Stomach (tissue), 9 donors: ENCODE results near the gene RAD51D. TPM values are rescaled to one million over a fixed set of nuclear protein-coding genes. Genes with fewer than 3 reads are reported as not detected.
"Not testable (repeated sequence)": the region's sequence is repeated elsewhere in the genome, so short reads cannot be mapped to it uniquely, and the experiment has no call there.

ENCODE experiments used
- DNase-seq, 2 donors: peaks; one replicate each; pipeline versions ENCODE4 v3.0.0 to v3.0.0-alpha.2; 2013 to 2019
- H3K27ac ChIP-seq, 5 donors: fragments of 200-600 bp in 4 of 5; sonication (generic) in 4 of 5; one replicate each; pipeline ENCODE4 v1.5.1; 2013 to 2019; ENCODE audit warnings: mild to moderate bottlenecking in 1 of 5, moderate library complexity in 1 of 5
- H3K27me3 ChIP-seq, 3 donors: fragments of 200-600 bp; sonication (generic); one replicate each; pipeline ENCODE4 v1.5.1; 2017 to 2019; ENCODE audit warnings: mixed run types in 1 of 3
- H3K36me3 ChIP-seq, 4 donors: fragments of 200-600 bp; sonication (generic); 1 replicate in 3 of 4; 2 replicates in 1 of 4; pipeline ENCODE4 v1.5.1; 2016 to 2019
- H3K4me1 ChIP-seq, 4 donors: fragments of 200-600 bp; sonication (generic); one replicate each; pipeline ENCODE4 v1.5.1; 2016 to 2019
- H3K4me3 ChIP-seq, 4 donors: fragments of 200-600 bp; sonication (generic) in 3 of 4; one replicate each; pipeline ENCODE4 v1.5.1; 2016 to 2019; ENCODE audit warnings: mild to moderate bottlenecking in 1 of 4
- H3K9me3 ChIP-seq, 4 donors: fragments of 200-600 bp; sonication (generic); one replicate each; pipeline ENCODE4 v1.5.1; 2016 to 2019
- EP300 ChIP-seq: sonication (generic); formaldehyde crosslinking; IDR thresholded peaks from one replicate; pipeline ENCODE4 v1.6.1; 2017; ENCODE audit warnings: antibody characterized with exemption
- POLR2A ChIP-seq, 4 donors: fragments of 450-650 bp; IDR thresholded peaks; one replicate each; pipeline ENCODE4 v1.6.1; 2016; ENCODE audit warnings: antibody characterized with exemption in 4 of 4, control low read depth in 2 of 4, mild to moderate bottlenecking in 1 of 4, moderate library complexity in 1 of 4
- POLR2AphosphoS5 ChIP-seq, 3 donors: sonication (generic); formaldehyde crosslinking; IDR thresholded peaks; one replicate each; pipeline ENCODE4 v1.6.1; 2016; ENCODE audit warnings: antibody characterized with exemption in 3 of 3
- WGBS, 5 donors: extraction: QIAGEN DNeasy Blood & Tissue Kit in 3 of 5; methylation state at CpG; one replicate each; pipeline versions ENCODE4 v1.1.5 to v1.1.7; 2013 to 2018; 5-methylcytosine and 5-hydroxymethylcytosine counted together
- intact Hi-C: fragments of 100-400 bp; cut with DNase I; formaldehyde crosslinking; loops from one replicate; pipeline ENCODE4 v1.15.1; 2023; ENCODE audit warnings: low total_unique reads
- polyA plus RNA-seq, 3 donors: library from polyadenylated mRNA; stranded (reverse); fragments of 200-250 nt; gene quantifications; one replicate each; pipeline ENCODE4 v1.2.3, GENCODE V29; 2013
- total RNA-seq, 5 donors: library from RNA; depleted of rRNA; stranded (reverse); fragments of >200 nt; gene quantifications; one replicate each; pipeline versions ENCODE4 v1.1.0 to v1.2.3, GENCODE V29; 2014 to 2016
- TF ChIP-seq, protein P1 (sequence below), 7 experiments: fragments of 450-650 bp in 4 of 7; fragments of 200-600 bp in 3 of 7; sonication (generic) in 3 of 7; IDR thresholded peaks; one replicate each; pipeline ENCODE4 v1.5.1; 2016 to 2019; ENCODE audit warnings: antibody characterized with exemption in 7 of 7, control low read depth in 2 of 7, mild to moderate bottlenecking in 1 of 7
- donor health status: healthy with polysubstance abuse.
- donor health status: Bipolar disorder and iron deficiency.
- donor health status: healthy.

RAD51D gene
- total and polyA plus RNA-seq, 8 donors, result 2.2 to 31.5 (median 3.3) TPM

DNA sequence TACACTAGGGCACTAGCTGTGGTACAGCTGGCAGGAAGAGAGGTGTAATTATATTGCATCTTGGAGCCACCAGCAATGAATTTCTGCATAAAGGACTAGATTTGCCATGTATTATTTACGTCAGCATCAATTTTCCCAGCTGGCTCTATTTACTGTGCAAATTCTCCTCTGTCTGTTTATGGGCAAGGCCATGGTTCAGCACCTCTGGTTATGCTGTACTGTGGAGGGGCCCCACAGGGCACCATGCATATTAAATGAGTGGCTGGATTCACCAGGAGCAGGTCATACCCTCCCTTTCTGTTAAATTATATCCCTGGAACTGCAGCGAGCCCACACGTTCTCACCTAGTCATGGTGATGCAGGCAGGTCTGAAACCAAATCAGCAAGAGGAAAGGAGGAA lies 19.8 kb downstream of the RAD51D start:
- intact Hi-C loops, result loop anchor here (10.0 kb wide), 1 partner anchor 95 kb away; no protein-coding TSS in a partner anchor
- no peak overlapping the region for H3K27ac ChIP-seq
- H3K9me3 ChIP-seq, result no peaks in the 10 kb centered on the region
- H3K4me3 ChIP-seq, result no peak overlapping the region
- H3K27me3 ChIP-seq, result no peaks in the 10 kb centered on the region
- WGBS, 5 donors, result 84 to 93% (median 90%) methylated on average over 3 of the region's 3 CpGs
- TF ChIP-seq, protein P1, sequence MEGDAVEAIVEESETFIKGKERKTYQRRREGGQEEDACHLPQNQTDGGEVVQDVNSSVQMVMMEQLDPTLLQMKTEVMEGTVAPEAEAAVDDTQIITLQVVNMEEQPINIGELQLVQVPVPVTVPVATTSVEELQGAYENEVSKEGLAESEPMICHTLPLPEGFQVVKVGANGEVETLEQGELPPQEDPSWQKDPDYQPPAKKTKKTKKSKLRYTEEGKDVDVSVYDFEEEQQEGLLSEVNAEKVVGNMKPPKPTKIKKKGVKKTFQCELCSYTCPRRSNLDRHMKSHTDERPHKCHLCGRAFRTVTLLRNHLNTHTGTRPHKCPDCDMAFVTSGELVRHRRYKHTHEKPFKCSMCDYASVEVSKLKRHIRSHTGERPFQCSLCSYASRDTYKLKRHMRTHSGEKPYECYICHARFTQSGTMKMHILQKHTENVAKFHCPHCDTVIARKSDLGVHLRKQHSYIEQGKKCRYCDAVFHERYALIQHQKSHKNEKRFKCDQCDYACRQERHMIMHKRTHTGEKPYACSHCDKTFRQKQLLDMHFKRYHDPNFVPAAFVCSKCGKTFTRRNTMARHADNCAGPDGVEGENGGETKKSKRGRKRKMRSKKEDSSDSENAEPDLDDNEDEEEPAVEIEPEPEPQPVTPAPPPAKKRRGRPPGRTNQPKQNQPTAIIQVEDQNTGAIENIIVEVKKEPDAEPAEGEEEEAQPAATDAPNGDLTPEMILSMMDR (IDR thresholded peaks at IDR 0.05), result no peak
- TF ChIP-seq EP300, result no peak
- TF ChIP-seq POLR2A (IDR thresholded peaks at IDR 0.05), result no peak
- no peak for TF ChIP-seq POLR2AphosphoS5 (IDR thresholded peaks at IDR 0.05)
- no peaks in the 10 kb centered on the region for H3K4me1 ChIP-seq
- DNase-seq, result no peak
- peaks cover 21 to 73% (median 67%) of the 10 kb centered on the region in 4 donors for H3K36me3 ChIP-seq

DNA sequence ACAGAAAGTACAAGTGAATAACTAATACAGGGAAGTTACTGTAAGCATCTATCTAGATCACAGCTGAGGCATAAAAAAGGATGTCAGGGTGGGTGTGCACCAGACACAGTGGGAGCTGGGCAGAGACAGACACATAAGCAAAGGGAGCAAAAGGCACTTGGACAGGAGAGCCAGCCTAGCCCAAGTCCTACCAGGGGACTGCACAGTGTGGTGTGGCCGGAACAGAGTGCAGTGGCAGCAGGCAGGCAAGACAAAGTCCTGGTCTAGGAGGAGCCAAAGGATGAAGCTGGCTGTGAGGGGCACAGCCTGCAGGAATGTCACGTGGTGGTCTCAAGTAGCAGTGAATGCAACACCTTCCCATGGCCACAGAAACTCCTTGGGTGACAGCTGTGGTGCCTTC lies 21.9 kb downstream of the RAD51D start:
- intact Hi-C loops, result loop anchor here (10.0 kb wide), 1 partner anchor 93 kb away; no protein-coding TSS in a partner anchor
- WGBS, 5 donors, result 74 to 97% (median 89%) methylated on average over 2 of the region's 2 CpGs

DNA sequence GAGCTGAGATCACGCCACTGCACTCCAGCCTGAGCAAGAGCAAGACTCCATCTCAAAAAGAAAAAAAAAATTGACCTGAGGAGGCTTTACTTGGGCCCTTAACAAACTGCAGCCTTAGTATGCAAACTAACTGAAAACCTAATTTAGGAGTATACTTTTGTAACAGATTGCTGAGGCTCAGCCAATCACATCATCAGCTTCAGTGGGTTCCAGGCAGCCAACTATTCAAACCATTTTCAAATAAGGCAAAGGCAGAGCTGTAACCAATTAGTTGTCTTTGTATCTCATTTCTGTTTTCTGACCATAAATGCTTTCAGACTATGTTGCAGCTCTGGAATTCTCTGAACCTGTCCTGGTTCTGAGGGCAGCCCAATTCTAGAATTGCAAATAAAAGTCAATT lies 23.9 kb downstream of the RAD51D start:
- H3K27ac ChIP-seq, result no peak overlapping the region
- no peaks in the 10 kb centered on the region for H3K27me3 ChIP-seq
- H3K4me3 ChIP-seq, result no peak overlapping the region
- WGBS, 5 donors, result 88 to 100% (median 100%) methylated on average over 1 of the region's 1 CpG
- TF ChIP-seq POLR2AphosphoS5 (IDR thresholded peaks at IDR 0.05) (no peak), POLR2A (IDR thresholded peaks at IDR 0.05) (no peak), EP300 (no peak)
- TF ChIP-seq, protein P1 (IDR thresholded peaks at IDR 0.05), result no peak
- H3K9me3 ChIP-seq, result no peaks in the 10 kb centered on the region
- DNase-seq, result no peak
- intact Hi-C loops, result loop anchor here (10.0 kb wide), 1 partner anchor 91 kb away; no protein-coding TSS in a partner anchor
- no peaks in the 10 kb centered on the region for H3K4me1 ChIP-seq
- H3K36me3 ChIP-seq, result peaks cover 13 to 32% (median 27%) of the 10 kb centered on the region in 4 donors

More for the DNA sequence above, 21.9 kb downstream of the RAD51D start:
- TF ChIP-seq POLR2A (IDR thresholded peaks at IDR 0.05), result no peak
- TF ChIP-seq, protein P1 (IDR thresholded peaks at IDR 0.05), result no peak
- TF ChIP-seq POLR2AphosphoS5 (IDR thresholded peaks at IDR 0.05), result no peak
- TF ChIP-seq EP300, result no peak
- Histone ChIP-seq H3K4me3 (no peak overlapping the region), H3K36me3 (peaks cover 21 to 52% (median 47%) of the 10 kb centered on the region in 4 donors), H3K27me3 (no peaks in the 10 kb centered on the region), H3K9me3 (no peaks in the 10 kb centered on the region), H3K27ac (no peak overlapping the region), H3K4me1 (no peaks in the 10 kb centered on the region)
- no peak for DNase-seq

DNA sequence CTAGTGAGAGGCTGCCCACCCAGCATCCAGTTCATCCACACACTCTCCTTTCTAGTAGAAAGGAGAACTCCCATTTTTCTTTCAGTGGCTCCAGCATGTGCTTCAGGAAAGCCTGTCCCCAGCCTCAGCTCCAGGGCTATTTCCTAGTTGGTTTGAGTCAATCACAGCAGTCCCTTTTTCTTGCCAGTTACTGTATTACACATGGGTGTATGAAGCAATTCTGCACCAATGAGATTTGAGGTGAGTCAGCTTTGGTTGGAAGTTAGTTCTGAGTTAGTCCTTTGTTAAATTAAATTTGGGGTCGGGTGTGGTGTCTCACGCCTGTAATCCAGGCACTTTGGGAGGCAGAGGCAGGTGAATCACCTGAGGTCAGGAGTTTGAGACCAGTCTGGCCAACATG lies 24.8 kb downstream of the RAD51D start:
- no peak for DNase-seq
- no peak overlapping the region for H3K27ac ChIP-seq
- H3K27me3 ChIP-seq, result no peaks in the 10 kb centered on the region
- H3K9me3 ChIP-seq, result no peaks in the 10 kb centered on the region
- WGBS, 5 donors, result 66 to 74% (median 69%) methylated on average over 2 of the region's 2 CpGs
- TF ChIP-seq POLR2AphosphoS5 (IDR thresholded peaks at IDR 0.05) (no peak), POLR2A (IDR thresholded peaks at IDR 0.05) (no peak), EP300 (no peak)
- TF ChIP-seq, protein P1 (IDR thresholded peaks at IDR 0.05), result no peak
- intact Hi-C loops, result loop anchor here (10.0 kb wide), 1 partner anchor 90 kb away; no protein-coding TSS in a partner anchor
- H3K4me3 ChIP-seq, result no peak overlapping the region
- H3K36me3 ChIP-seq, result peaks cover 4 to 23% (median 19%) of the 10 kb centered on the region in 4 donors
- peaks cover 0 to 2% (median under 1%) of the 10 kb centered on the region in 4 donors for H3K4me1 ChIP-seq

DNA sequence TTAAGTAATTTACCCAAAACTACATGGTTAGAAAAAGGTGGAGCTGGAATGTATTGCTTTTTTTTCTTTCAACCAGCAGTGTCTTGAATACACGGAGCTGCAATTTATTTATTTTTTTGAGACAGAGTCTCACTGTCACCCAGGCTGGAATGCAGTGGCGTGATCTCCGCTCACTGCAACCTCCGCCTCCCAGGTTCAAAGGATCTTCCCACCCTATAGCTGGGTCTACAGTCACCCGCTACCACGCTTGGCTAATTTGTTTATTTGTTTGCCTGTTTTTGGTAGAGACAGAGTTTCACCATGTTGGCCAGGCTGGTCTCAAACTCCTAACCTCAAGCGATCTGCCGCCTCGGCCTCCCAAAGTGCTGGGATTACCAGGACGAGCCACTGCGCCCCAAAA lies 29.0 kb downstream of the RAD51D start:
- H3K4me1 ChIP-seq, result peaks cover 14 to 34% (median 31%) of the 10 kb centered on the region in 4 donors
- not testable (repeated sequence) for DNase-seq, H3K27me3 ChIP-seq, H3K36me3 ChIP-seq, H3K9me3 ChIP-seq, H3K4me3 ChIP-seq, H3K27ac ChIP-seq
- intact Hi-C loops, result loop anchor here (10.0 kb wide), 1 partner anchor 86 kb away; no protein-coding TSS in a partner anchor
- WGBS, 5 donors, result 85 to 91% (median 90%) methylated on average over 11 of the region's 11 CpGs
